Loucy (cell line): Measurements from ENCODE around the gene SPP1.

Experiments used
- H2AFZ ChIP-seq: fragments of 200-600 bp; sonication (generic); 2 replicates; pipeline ENCODE4 v1.6.0; 2016; ENCODE audit warnings: antibody characterized with exemption, mild to moderate bottlenecking, low read length, moderate library complexity
- H3F3A ChIP-seq: fragments of 200-600 bp; 2 replicates; pipeline ENCODE4 v1.6.0; 2016; ENCODE audit warnings: antibody characterized with exemption, low read depth, mild to moderate bottlenecking
- H3K27me3 ChIP-seq: fragments of 200-600 bp; sonication (generic); 2 replicates; pipeline ENCODE4 v1.6.1; 2014; ENCODE audit warnings: low read length, mild to moderate bottlenecking; ENCODE audit not compliant: insufficient read depth, poor library complexity, severe bottlenecking
- H3K36me3 ChIP-seq: fragments of 200-600 bp; sonication (generic); 2 replicates; pipeline ENCODE4 v1.6.1; 2016; ENCODE audit warnings: low read length; ENCODE audit not compliant: insufficient read depth
- H3K4me1 ChIP-seq: fragments of 200-600 bp; sonication (generic); 2 replicates; pipeline ENCODE4 v1.5.1; 2014; ENCODE audit warnings: low read length, mild to moderate bottlenecking; ENCODE audit not compliant: insufficient read depth, poor library complexity, severe bottlenecking
- H3K4me2 ChIP-seq: fragments of 200-600 bp; sonication (generic); 2 replicates; pipeline ENCODE4 v1.6.0; 2014; ENCODE audit warnings: antibody characterized with exemption, low read length, low read depth, mild to moderate bottlenecking; ENCODE audit not compliant: poor library complexity, severe bottlenecking
- H3K4me3 ChIP-seq: fragments of 200-600 bp; sonication (generic); 2 replicates; pipeline ENCODE4 v1.5.1; 2014; ENCODE audit warnings: low read length, mild to moderate bottlenecking, mixed read lengths; ENCODE audit not compliant: poor library complexity, severe bottlenecking
- H3K79me2 ChIP-seq: fragments of 200-600 bp; sonication (generic); 2 replicates; pipeline ENCODE4 v1.6.1; 2014; ENCODE audit warnings: low read length; ENCODE audit not compliant: insufficient read depth
- H3K9ac ChIP-seq: fragments of 200-600 bp; sonication (generic); 2 replicates; pipeline ENCODE4 v1.6.0; 2014; ENCODE audit warnings: mild to moderate bottlenecking, low read depth, low read length, moderate library complexity; ENCODE audit not compliant: poor library complexity, severe bottlenecking
- H3K9me2 ChIP-seq: fragments of 200-600 bp; sonication (generic); replicated peaks from 2 replicates; pipeline ENCODE4 v1.6.1; 2016; ENCODE audit warnings: low read depth, low read length, mixed read lengths
- H3K9me3 ChIP-seq: fragments of 200-600 bp; sonication (generic); 2 replicates; pipeline ENCODE4 v1.6.1; 2014; ENCODE audit warnings: mild to moderate bottlenecking, antibody characterized with exemption, low read length, low read depth; ENCODE audit not compliant: insufficient read depth
- H4K20me1 ChIP-seq: fragments of 200-600 bp; sonication (generic); 2 replicates; pipeline ENCODE4 v1.6.0; 2014; ENCODE audit warnings: antibody characterized with exemption, low read length, mild to moderate bottlenecking; ENCODE audit not compliant: insufficient read depth, poor library complexity, severe bottlenecking
- EZH2phosphoT487 ChIP-seq: fragments of 200-600 bp; IDR thresholded peaks from 2 replicates; pipeline ENCODE4 v1.6.1; 2018; ENCODE audit warnings: antibody characterized with exemption, mild to moderate bottlenecking, moderate library complexity, borderline replicate concordance
- TF ChIP-seq, protein P1 (sequence below): fragments of 200-600 bp; sonication (generic); conservative IDR thresholded peaks from 2 replicates; pipeline ENCODE4 v1.5.1; 2014; ENCODE audit warnings: mild to moderate bottlenecking, antibody characterized with exemption, low read length

The SPP1 gene

DNA sequence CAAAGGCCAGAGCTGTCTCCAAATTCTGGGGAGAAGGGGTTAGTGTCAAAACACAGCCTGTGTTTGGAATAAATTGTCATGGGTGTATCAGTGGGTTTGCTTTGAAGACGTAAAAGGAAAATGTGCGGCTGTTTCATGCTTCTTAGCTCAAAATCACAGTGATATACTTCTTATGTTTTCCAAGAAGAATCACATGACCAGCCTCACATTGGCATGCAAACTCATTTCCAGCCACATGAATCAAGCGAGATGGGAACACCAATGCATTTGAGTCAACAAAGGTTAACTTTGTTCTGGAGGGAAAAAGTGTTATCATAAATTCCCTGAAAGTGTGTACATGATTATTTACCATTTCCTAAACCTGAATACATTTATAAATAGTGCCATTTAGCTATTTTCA lies 19.0 kb upstream of the SPP1 start:
- Histone ChIP-seq H3K79me2 (no peaks in the 10 kb centered on the region), H3K9ac (no peak overlapping the region), H3K9me3 (no peaks in the 10 kb centered on the region), H3K36me3 (no peaks in the 10 kb centered on the region), H3K4me1 (peaks cover 6% of the 10 kb centered on the region), H3K4me2 (no peak overlapping the region), H3F3A (no peaks in the 10 kb centered on the region), H4K20me1 (no peaks in the 10 kb centered on the region), H3K4me3 (no peak overlapping the region), H3K27me3 (no peaks in the 10 kb centered on the region), H3K9me2 (no peaks in the 10 kb centered on the region), H2AFZ (no peak overlapping the region)
- no peak for TF ChIP-seq EZH2phosphoT487
- TF ChIP-seq, protein P1, sequence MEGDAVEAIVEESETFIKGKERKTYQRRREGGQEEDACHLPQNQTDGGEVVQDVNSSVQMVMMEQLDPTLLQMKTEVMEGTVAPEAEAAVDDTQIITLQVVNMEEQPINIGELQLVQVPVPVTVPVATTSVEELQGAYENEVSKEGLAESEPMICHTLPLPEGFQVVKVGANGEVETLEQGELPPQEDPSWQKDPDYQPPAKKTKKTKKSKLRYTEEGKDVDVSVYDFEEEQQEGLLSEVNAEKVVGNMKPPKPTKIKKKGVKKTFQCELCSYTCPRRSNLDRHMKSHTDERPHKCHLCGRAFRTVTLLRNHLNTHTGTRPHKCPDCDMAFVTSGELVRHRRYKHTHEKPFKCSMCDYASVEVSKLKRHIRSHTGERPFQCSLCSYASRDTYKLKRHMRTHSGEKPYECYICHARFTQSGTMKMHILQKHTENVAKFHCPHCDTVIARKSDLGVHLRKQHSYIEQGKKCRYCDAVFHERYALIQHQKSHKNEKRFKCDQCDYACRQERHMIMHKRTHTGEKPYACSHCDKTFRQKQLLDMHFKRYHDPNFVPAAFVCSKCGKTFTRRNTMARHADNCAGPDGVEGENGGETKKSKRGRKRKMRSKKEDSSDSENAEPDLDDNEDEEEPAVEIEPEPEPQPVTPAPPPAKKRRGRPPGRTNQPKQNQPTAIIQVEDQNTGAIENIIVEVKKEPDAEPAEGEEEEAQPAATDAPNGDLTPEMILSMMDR = no peak

- Histone ChIP-seq H3F3A (no peaks in the 10 kb centered on the region), H3K9me3 (no peaks in the 10 kb centered on the region), H3K9me2 (no peaks in the 10 kb centered on the region), H4K20me1 (no peaks in the 10 kb centered on the region), H3K4me2 (no peak overlapping the region), H3K36me3 (no peaks in the 10 kb centered on the region), H3K4me1 (peaks cover 6% of the 10 kb centered on the region), H3K27me3 (no peaks in the 10 kb centered on the region), H3K79me2 (no peaks in the 10 kb centered on the region), H3K4me3 (no peak overlapping the region), H3K9ac (no peak overlapping the region), H2AFZ (no peak overlapping the region)
- TF ChIP-seq, protein P1 = no peak
- TF ChIP-seq EZH2phosphoT487 = no peak
Measured at GRCh38 chr4:87957061-87957460, 18.5 kb upstream of the SPP1 start.

GRCh38 chr4:87961993-87962392 lies 13.5 kb upstream of the SPP1 start:
- Histone ChIP-seq H3K4me3 (no peak overlapping the region), H3K4me2 (no peak overlapping the region), H3K4me1 (no peaks in the 10 kb centered on the region), H2AFZ (no peak overlapping the region), H3K9me3 (no peaks in the 10 kb centered on the region), H3F3A (no peaks in the 10 kb centered on the region), H3K9ac (no peak overlapping the region), H3K36me3 (no peaks in the 10 kb centered on the region), H3K79me2 (no peaks in the 10 kb centered on the region), H4K20me1 (no peaks in the 10 kb centered on the region), H3K9me2 (no peaks in the 10 kb centered on the region), H3K27me3 (no peaks in the 10 kb centered on the region)
- no peak for TF ChIP-seq EZH2phosphoT487
- TF ChIP-seq, protein P1 = no peak
